ENCODE data around the gene SLC23A2.
"Not testable (repeated sequence)": the region's sequence is repeated elsewhere in the genome, so short reads cannot be mapped to it uniquely, and the experiment has no call there.

Gene SLC23A2

DNA sequence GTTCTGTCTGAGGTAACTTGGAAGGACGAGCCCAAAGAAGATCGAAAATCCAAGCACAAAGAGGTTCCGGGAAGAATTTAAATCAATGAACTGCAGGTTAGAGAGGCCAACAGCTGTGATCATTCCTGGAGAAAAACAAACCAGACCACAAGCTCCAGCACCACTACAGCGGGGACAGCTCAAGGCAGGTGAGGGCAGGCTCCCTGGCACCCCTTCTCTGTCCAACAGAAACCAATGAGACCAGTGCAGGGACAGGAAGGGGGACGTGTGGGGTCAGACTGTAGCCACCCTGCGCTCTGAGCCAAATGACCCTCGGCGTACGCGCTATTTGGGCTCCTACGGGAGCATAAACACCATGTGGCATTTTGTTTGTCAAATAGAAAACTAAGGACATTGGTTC lies 139.3 kb downstream of the SLC23A2 start:
- H3K4me2 ChIP-seq (ENCODE audit: low read length), result no peak overlapping the region
- no peaks in the 10 kb centered on the region for H3K9me3 ChIP-seq (replicated peaks; ENCODE audit: low read length)
- peaks cover 32% of the 10 kb centered on the region for H3K36me3 ChIP-seq (ENCODE audit: insufficient read depth, low read length)
- no peak overlapping the region for H3K4me3 ChIP-seq (ENCODE audit: low read length)
- H3K4me1 ChIP-seq (ENCODE audit: control insufficient read depth, insufficient read depth, low read length), result no peaks in the 10 kb centered on the region
- H3K27me3 ChIP-seq (ENCODE audit: control insufficient read depth, insufficient read depth, low read length), result no peaks in the 10 kb centered on the region
- H3K9ac ChIP-seq (ENCODE audit: low read depth, low read length), result no peak overlapping the region

GRCh38 chr20:4858000-4858399 lies 143.3 kb downstream of the SLC23A2 start:
- H3K4me3 ChIP-seq (ENCODE audit: low read length), result no peak overlapping the region
- H3K27me3 ChIP-seq (ENCODE audit: control insufficient read depth, insufficient read depth, low read length), result no peaks in the 10 kb centered on the region
- H3K9me3 ChIP-seq (replicated peaks; ENCODE audit: low read length), result no peaks in the 10 kb centered on the region
- H3K36me3 ChIP-seq (ENCODE audit: insufficient read depth, low read length), result peaks cover 46% of the 10 kb centered on the region
- H3K4me1 ChIP-seq (ENCODE audit: control insufficient read depth, insufficient read depth, low read length), result no peaks in the 10 kb centered on the region
- no peak overlapping the region for H3K4me2 ChIP-seq (ENCODE audit: low read length)
- H3K9ac ChIP-seq (ENCODE audit: low read depth, low read length), result no peak overlapping the region

DNA sequence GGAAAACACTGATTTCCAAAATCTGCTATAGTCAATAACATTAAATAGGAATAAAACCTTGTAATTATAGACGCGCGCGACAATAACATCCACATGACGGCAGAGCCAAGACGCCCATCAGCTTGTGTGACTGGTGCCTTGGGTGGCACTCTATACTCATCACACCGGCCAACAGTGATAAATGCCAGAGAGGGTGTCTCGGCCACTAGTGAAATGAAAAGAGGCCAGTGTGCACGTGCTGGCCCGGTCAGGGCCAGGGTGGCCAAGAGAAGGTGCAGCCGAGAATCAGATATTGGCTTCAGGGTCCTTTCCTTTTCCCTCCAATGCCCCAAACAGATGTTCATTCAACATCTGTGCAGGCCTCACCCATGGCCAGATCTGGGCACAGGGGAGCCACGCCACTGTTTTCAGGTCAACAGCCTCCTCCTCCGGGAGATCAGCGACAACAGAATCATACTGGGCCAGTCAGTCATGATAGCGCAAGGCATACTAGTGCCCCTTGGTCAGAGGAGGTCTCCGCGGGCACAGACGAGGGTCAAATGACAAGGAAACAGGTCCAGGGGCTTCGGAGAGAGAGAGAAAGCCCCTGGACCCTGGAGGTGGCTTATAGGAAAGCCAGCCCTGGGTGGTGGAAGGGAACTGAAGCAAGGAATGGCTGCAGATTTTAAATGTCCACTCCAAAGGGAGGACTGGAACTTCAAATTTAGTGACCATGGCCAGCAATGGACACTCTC lies 145.1 kb downstream of the SLC23A2 start:
- H3K4me2 ChIP-seq (ENCODE audit: low read length), result no peak overlapping the region
- peaks cover 40% of the 10 kb centered on the region for H3K36me3 ChIP-seq (ENCODE audit: insufficient read depth, low read length)
- H3K4me3 ChIP-seq (ENCODE audit: low read length), result no peak overlapping the region
- no peak overlapping the region for H3K9ac ChIP-seq (ENCODE audit: low read depth, low read length)
- H3K4me1 ChIP-seq (ENCODE audit: control insufficient read depth, insufficient read depth, low read length), result no peaks in the 10 kb centered on the region
- no peaks in the 10 kb centered on the region for H3K27me3 ChIP-seq (ENCODE audit: control insufficient read depth, insufficient read depth, low read length)
- no peaks in the 10 kb centered on the region for H3K9me3 ChIP-seq (replicated peaks; ENCODE audit: low read length)

DNA sequence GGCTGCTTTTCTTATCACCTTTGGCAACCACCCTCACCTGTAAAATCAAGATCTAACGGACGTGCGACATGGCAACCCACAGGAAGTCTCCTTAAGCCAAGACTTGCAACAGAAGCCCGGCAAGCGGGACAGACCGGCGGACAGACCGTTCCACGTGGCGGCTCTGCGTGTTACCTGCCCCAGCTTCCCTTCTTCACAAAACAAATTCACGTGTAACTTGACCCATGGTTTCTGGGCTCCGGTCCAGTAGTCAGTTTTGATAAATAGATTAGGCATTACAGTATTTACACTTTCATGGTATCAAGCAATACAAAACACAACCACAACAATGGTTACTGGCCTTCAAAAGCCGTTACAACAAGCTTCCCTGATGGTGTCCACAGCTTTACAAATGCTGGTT lies 145.8 kb downstream of the SLC23A2 start:
- H3K27me3 ChIP-seq (ENCODE audit: control insufficient read depth, insufficient read depth, low read length), result no peaks in the 10 kb centered on the region
- no peak overlapping the region for H3K4me2 ChIP-seq (ENCODE audit: low read length)
- peaks cover 39% of the 10 kb centered on the region for H3K36me3 ChIP-seq (ENCODE audit: insufficient read depth, low read length)
- H3K9ac ChIP-seq (ENCODE audit: low read depth, low read length), result no peak overlapping the region
- H3K9me3 ChIP-seq (replicated peaks; ENCODE audit: low read length), result no peaks in the 10 kb centered on the region
- no peaks in the 10 kb centered on the region for H3K4me1 ChIP-seq (ENCODE audit: control insufficient read depth, insufficient read depth, low read length)
- H3K4me3 ChIP-seq (ENCODE audit: low read length), result no peak overlapping the region

DNA sequence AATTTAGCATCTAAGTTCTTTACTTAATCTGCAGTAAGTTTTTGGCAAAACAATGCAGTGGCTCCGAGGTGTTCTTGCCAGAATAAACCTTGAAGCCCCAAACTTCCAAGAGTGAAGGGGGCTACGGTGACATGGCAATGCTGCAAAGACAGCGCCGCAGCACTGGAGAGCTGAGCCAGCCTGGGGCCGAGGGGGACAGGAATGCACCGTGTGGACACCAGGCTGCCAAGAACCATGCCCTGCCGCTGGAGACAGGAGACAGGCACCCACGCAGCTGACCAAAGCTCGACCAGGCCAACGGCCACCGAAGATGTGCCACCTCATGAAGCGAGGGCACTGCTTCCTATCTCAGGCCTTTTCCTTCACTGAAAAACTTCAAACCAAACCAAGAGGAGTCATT lies 146.2 kb downstream of the SLC23A2 start:
- no peak overlapping the region for H3K4me3 ChIP-seq (ENCODE audit: low read length)
- peaks cover 35% of the 10 kb centered on the region for H3K36me3 ChIP-seq (ENCODE audit: insufficient read depth, low read length)
- no peaks in the 10 kb centered on the region for H3K9me3 ChIP-seq (replicated peaks; ENCODE audit: low read length)
- H3K4me1 ChIP-seq (ENCODE audit: control insufficient read depth, insufficient read depth, low read length), result no peaks in the 10 kb centered on the region
- H3K9ac ChIP-seq (ENCODE audit: low read depth, low read length), result no peak overlapping the region
- no peak overlapping the region for H3K4me2 ChIP-seq (ENCODE audit: low read length)
- no peaks in the 10 kb centered on the region for H3K27me3 ChIP-seq (ENCODE audit: control insufficient read depth, insufficient read depth, low read length)

GRCh38 chr20:4854561-4854901 lies 146.8 kb downstream of the SLC23A2 start:
- H3K9ac ChIP-seq (ENCODE audit: low read depth, low read length), result no peak overlapping the region
- H3K9me3 ChIP-seq (replicated peaks; ENCODE audit: low read length), result no peaks in the 10 kb centered on the region
- H3K4me2 ChIP-seq (ENCODE audit: low read length), result no peak overlapping the region
- H3K4me1 ChIP-seq (ENCODE audit: control insufficient read depth, insufficient read depth, low read length), result no peaks in the 10 kb centered on the region
- no peaks in the 10 kb centered on the region for H3K27me3 ChIP-seq (ENCODE audit: control insufficient read depth, insufficient read depth, low read length)
- H3K36me3 ChIP-seq (ENCODE audit: insufficient read depth, low read length), result peaks cover 32% of the 10 kb centered on the region
- no peak overlapping the region for H3K4me3 ChIP-seq (ENCODE audit: low read length)

DNA sequence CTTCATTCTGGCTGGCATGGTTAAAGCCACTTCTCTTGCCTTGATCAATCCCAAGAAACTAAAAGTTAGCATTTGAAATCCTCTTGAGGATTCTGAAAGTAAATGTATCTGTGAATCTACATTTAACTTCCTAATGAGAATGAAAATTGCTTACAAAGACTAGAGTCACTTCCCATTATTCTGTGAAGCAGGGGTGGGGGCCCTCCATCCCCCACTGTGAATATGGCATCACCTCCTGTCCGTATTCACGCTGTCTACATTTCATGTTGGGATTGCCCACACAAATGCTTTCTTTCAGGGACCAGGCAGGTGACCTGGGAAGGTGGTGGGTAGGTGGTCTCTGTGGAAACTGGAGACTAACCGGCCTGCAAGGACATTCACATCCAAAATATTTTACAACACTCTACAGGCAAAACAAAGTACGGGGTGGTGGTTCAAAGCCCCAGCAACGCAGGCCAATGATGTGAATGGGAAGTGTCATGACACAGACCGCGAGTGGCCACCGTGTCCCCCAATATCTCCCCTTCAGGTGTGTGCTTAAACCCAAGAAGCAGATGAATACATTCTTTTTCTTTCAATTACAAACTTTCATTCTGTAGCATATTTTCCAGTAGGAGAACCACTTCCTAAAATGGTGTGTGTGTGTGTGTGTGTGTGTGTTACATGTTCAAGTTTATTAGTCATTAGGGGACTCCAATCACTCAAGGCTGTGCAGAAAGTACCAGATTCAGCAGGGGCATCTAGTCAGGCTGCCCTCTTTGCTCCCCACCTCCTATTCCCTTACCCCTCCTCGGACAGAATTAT lies 147.4 kb downstream of the SLC23A2 start:
- Histone ChIP-seq H3K4me1 (ENCODE audit: control insufficient read depth, insufficient read depth, low read length) (no peaks in the 10 kb centered on the region), H3K27me3 (ENCODE audit: control insufficient read depth, insufficient read depth, low read length) (no peaks in the 10 kb centered on the region), H3K4me3 (ENCODE audit: low read length) (no peak overlapping the region), H3K36me3 (ENCODE audit: insufficient read depth, low read length) (peaks cover 27% of the 10 kb centered on the region), H3K9me3 (replicated peaks; ENCODE audit: low read length) (no peaks in the 10 kb centered on the region), H3K9ac (ENCODE audit: low read depth, low read length) (no peak overlapping the region), H3K4me2 (ENCODE audit: low read length) (no peak overlapping the region)

DNA sequence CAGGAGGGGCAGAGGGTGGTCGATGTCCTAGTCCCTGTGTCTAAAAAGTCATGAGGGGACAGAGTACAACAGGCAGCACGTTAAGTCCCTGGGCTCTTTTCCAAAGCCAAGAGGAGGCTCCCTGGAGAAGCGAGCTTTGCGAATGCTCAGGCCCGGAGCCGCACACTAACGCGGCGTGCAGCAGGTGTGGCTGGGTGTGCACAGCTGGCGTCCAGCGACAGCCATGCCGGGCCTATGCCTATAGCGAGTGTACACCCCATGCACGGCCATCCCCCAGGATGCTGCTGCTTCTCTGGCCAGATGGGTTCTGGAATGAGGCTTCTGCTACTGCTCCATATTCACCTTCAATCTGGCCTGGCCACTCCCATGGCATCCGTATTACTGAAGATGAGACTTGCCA lies 148.3 kb downstream of the SLC23A2 start:
- no peaks in the 10 kb centered on the region for H3K4me1 ChIP-seq (ENCODE audit: control insufficient read depth, insufficient read depth, low read length)
- no peaks in the 10 kb centered on the region for H3K9me3 ChIP-seq (replicated peaks; ENCODE audit: low read length)
- no peak overlapping the region for H3K9ac ChIP-seq (ENCODE audit: low read depth, low read length)
- no peak overlapping the region for H3K4me2 ChIP-seq (ENCODE audit: low read length)
- H3K4me3 ChIP-seq (ENCODE audit: low read length), result no peak overlapping the region
- no peaks in the 10 kb centered on the region for H3K27me3 ChIP-seq (ENCODE audit: control insufficient read depth, insufficient read depth, low read length)
- peaks cover 18% of the 10 kb centered on the region for H3K36me3 ChIP-seq (ENCODE audit: insufficient read depth, low read length)

GRCh38 chr20:4850960-4851359 lies 150.3 kb downstream of the SLC23A2 start:
- H3K4me3 ChIP-seq (ENCODE audit: low read length), result no peak overlapping the region
- H3K9me3 ChIP-seq (replicated peaks; ENCODE audit: low read length), result no peaks in the 10 kb centered on the region
- no peak overlapping the region for H3K4me2 ChIP-seq (ENCODE audit: low read length)
- H3K36me3 ChIP-seq (ENCODE audit: insufficient read depth, low read length), result peaks cover 10% of the 10 kb centered on the region
- H3K27me3 ChIP-seq (ENCODE audit: control insufficient read depth, insufficient read depth, low read length), result peaks cover 3% of the 10 kb centered on the region
- no peak overlapping the region for H3K9ac ChIP-seq (ENCODE audit: low read depth, low read length)
- no peaks in the 10 kb centered on the region for H3K4me1 ChIP-seq (ENCODE audit: control insufficient read depth, insufficient read depth, low read length)

- H3K4me1 ChIP-seq (ENCODE audit: control insufficient read depth, insufficient read depth, low read length); H3K4me3 ChIP-seq (ENCODE audit: low read length); H3K9ac ChIP-seq (ENCODE audit: low read depth, low read length); H3K36me3 ChIP-seq (ENCODE audit: insufficient read depth, low read length); H3K4me2 ChIP-seq (ENCODE audit: low read length); H3K9me3 ChIP-seq (replicated peaks; ENCODE audit: low read length); H3K27me3 ChIP-seq (ENCODE audit: control insufficient read depth, insufficient read depth, low read length): not testable (repeated sequence)
These were observed 152.5 kb downstream of the SLC23A2 start for GRCh38 chr20:4848829-4849228.

DNA sequence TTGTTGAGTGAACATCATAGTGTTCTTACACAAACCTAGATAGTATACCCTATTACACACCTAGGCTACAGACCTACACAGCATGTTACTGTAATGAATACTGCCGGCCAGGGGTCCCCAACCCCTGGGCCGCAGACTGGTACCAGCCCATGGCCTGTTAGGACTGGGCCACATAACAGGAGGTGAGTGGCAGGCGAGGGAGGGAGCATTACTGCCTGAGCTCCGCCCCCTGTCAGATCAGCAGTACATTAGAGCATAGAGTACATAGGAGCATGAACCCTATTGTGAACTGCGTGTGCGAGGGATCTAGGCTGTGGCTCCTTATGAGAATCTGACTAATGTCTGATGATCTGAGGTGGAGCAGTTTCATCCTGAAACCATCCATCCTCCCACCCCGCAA lies 153.3 kb downstream of the SLC23A2 start:
- Histone ChIP-seq H3K4me1 (ENCODE audit: control insufficient read depth, insufficient read depth, low read length) (no peaks in the 10 kb centered on the region), H3K27me3 (ENCODE audit: control insufficient read depth, insufficient read depth, low read length) (peaks cover 3% of the 10 kb centered on the region)

DNA sequence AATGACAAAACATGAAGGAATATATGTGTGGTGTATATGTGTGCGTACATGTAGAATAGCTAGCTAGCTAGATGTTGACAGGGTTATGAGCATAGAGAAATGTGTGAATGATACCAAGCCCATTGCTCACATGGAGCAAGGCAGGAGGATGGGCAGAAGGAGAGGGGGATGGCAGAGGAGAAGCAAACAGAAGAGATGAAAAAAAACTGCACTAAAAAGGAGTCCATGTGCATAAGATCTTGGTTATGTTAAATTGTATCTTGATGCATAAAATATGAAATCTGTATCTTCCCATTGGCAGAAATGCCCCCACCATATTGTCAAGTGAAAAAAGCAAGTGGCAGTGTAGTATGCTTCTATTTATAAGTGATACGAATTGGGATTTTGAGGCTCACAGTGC lies 154.5 kb downstream of the SLC23A2 start:
- H3K27me3 ChIP-seq (ENCODE audit: control insufficient read depth, insufficient read depth, low read length), result peaks cover 3% of the 10 kb centered on the region
- no peaks in the 10 kb centered on the region for H3K9me3 ChIP-seq (replicated peaks; ENCODE audit: low read length)
- H3K36me3 ChIP-seq (ENCODE audit: insufficient read depth, low read length), result no peaks in the 10 kb centered on the region
- H3K4me3 ChIP-seq (ENCODE audit: low read length), result no peak overlapping the region
- no peak overlapping the region for H3K9ac ChIP-seq (ENCODE audit: low read depth, low read length)
- H3K4me2 ChIP-seq (ENCODE audit: low read length), result no peak overlapping the region
- no peaks in the 10 kb centered on the region for H3K4me1 ChIP-seq (ENCODE audit: control insufficient read depth, insufficient read depth, low read length)

More for the DNA sequence above, 153.3 kb downstream of the SLC23A2 start:
- Histone ChIP-seq H3K4me3 (ENCODE audit: low read length) (no peak overlapping the region), H3K9me3 (replicated peaks; ENCODE audit: low read length) (no peaks in the 10 kb centered on the region), H3K36me3 (ENCODE audit: insufficient read depth, low read length) (no peaks in the 10 kb centered on the region), H3K4me2 (ENCODE audit: low read length) (no peak overlapping the region), H3K9ac (ENCODE audit: low read depth, low read length) (no peak overlapping the region)
